H9 (cell line): ENCODE data around the gene CHRND. TPM values are rescaled to one million over a fixed set of nuclear protein-coding genes. Genes with fewer than 3 reads are reported as not detected.

Experiments used
- DNase-seq: peaks from one replicate; pipeline ENCODE4 v3.0.0-alpha.2; 2017
- H2AFZ ChIP-seq: one replicate; pipeline ENCODE4 v1.6.1; 2013; ENCODE audit warnings: mild to moderate bottlenecking, low read length, control low read depth, moderate library complexity
- H2AK5ac ChIP-seq: 2 replicates; pipeline ENCODE4 v1.6.1; 2013; ENCODE audit warnings: low read length, control low read depth, mixed read lengths; ENCODE audit not compliant: insufficient read length
- H2BK120ac ChIP-seq: one replicate; pipeline ENCODE4 v1.6.1; 2013; ENCODE audit warnings: low read depth, mild to moderate bottlenecking, low read length, control low read depth, inconsistent platforms; ENCODE audit not compliant: poor library complexity, severe bottlenecking
- H2BK12ac ChIP-seq: 2 replicates; pipeline ENCODE4 v1.6.1; 2013; ENCODE audit warnings: low read length, control low read depth, mixed read lengths, low read depth; ENCODE audit not compliant: insufficient read length
- H2BK15ac ChIP-seq: 2 replicates; pipeline ENCODE4 v1.6.1; 2013; ENCODE audit warnings: low read depth, low read length, control low read depth
- H2BK20ac ChIP-seq: one replicate; pipeline ENCODE4 v1.6.1; 2013; ENCODE audit warnings: low read depth, mild to moderate bottlenecking, low read length, control low read depth, inconsistent platforms; ENCODE audit not compliant: poor library complexity, severe bottlenecking
- H2BK5ac ChIP-seq: 2 replicates; pipeline ENCODE4 v1.6.1; 2013; ENCODE audit warnings: low read length, control low read depth, mixed read lengths; ENCODE audit not compliant: insufficient read length
- H3K14ac ChIP-seq: 2 replicates; pipeline ENCODE4 v1.6.1; 2013; ENCODE audit warnings: low read length, control low read depth; ENCODE audit not compliant: insufficient read depth
- H3K18ac ChIP-seq: 2 replicates; pipeline ENCODE4 v1.6.1; 2013; ENCODE audit warnings: low read depth, mild to moderate bottlenecking, mixed read lengths, low read length, control low read depth; ENCODE audit not compliant: insufficient read length
- H3K23ac ChIP-seq: 2 replicates; pipeline ENCODE4 v1.6.1; 2013; ENCODE audit warnings: low read length, control low read depth, mixed read lengths, low read depth; ENCODE audit not compliant: insufficient read length
- H3K23me2 ChIP-seq: 2 replicates; pipeline ENCODE4 v1.6.1; 2013; ENCODE audit warnings: low read depth, mild to moderate bottlenecking, mixed read lengths, low read length, control low read depth; ENCODE audit not compliant: insufficient read length, poor library complexity, severe bottlenecking
- H3K27ac ChIP-seq: 2 replicates; pipeline ENCODE4 v1.5.1; 2013; ENCODE audit warnings: low read length, control low read depth, mixed read lengths, low read depth; ENCODE audit not compliant: insufficient read length
- H3K27me3 ChIP-seq: 2 replicates; pipeline ENCODE4 v1.6.1; 2013; ENCODE audit warnings: low read length, control low read depth, inconsistent platforms; ENCODE audit not compliant: insufficient read depth
- H3K4ac ChIP-seq: 2 replicates; pipeline ENCODE4 v1.6.1; 2013; ENCODE audit warnings: low read depth, mild to moderate bottlenecking, control low read depth, inconsistent platforms, low read length, moderate library complexity
- H3K4me1 ChIP-seq: 2 replicates; pipeline ENCODE4 v1.6.1; 2013; ENCODE audit warnings: low read length, control low read depth, inconsistent platforms; ENCODE audit not compliant: insufficient read depth
- H3K4me2 ChIP-seq: 2 replicates; pipeline ENCODE4 v1.6.1; 2013; ENCODE audit warnings: low read length, control low read depth, mixed read lengths; ENCODE audit not compliant: insufficient read length, insufficient read depth
- H3K56ac ChIP-seq: 2 replicates; pipeline ENCODE4 v1.6.1; 2013; ENCODE audit warnings: low read depth, mild to moderate bottlenecking, mixed read lengths, low read length, control low read depth; ENCODE audit not compliant: insufficient read length
- H3K79me1 ChIP-seq: 2 replicates; pipeline ENCODE4 v1.6.1; 2013; ENCODE audit warnings: low read depth, mild to moderate bottlenecking, moderate library complexity, low read length, control low read depth, inconsistent platforms; ENCODE audit not compliant: insufficient read depth, poor library complexity, severe bottlenecking
- H3K79me2 ChIP-seq: 2 replicates; pipeline ENCODE4 v1.6.1; 2013; ENCODE audit warnings: low read length, control low read depth, inconsistent platforms; ENCODE audit not compliant: insufficient read depth
- H3K9ac ChIP-seq: 2 replicates; pipeline ENCODE4 v1.6.1; 2013; ENCODE audit warnings: low read length, control low read depth, mixed read lengths; ENCODE audit not compliant: insufficient read length; ENCODE audit errors: extremely low read depth
- H3K9me3 ChIP-seq: one replicate; pipeline ENCODE4 v1.6.1; 2013; ENCODE audit warnings: low read depth, low read length, inconsistent platforms; ENCODE audit not compliant: control insufficient read depth
- H3T11ph ChIP-seq: one replicate; pipeline ENCODE4 v1.6.1; 2013; ENCODE audit warnings: mild to moderate bottlenecking, low read length, control low read depth, inconsistent platforms
- H4K20me1 ChIP-seq: one replicate; pipeline ENCODE4 v1.6.1; 2013; ENCODE audit not compliant: control insufficient read depth, insufficient read length, insufficient read depth
- H4K5ac ChIP-seq: 2 replicates; pipeline ENCODE4 v1.6.1; 2013; ENCODE audit warnings: low read depth, mild to moderate bottlenecking, mixed read lengths, low read length, control low read depth; ENCODE audit not compliant: insufficient read length
- H4K8ac ChIP-seq: replicated peaks from 2 replicates; pipeline ENCODE4 v1.6.1; 2013; ENCODE audit warnings: low read length, control low read depth, mixed read lengths, low read depth; ENCODE audit not compliant: insufficient read length
- H4K91ac ChIP-seq: 2 replicates; pipeline ENCODE4 v1.6.1; 2013; ENCODE audit warnings: low read depth, mild to moderate bottlenecking, moderate library complexity, mixed read lengths, low read length, control low read depth; ENCODE audit not compliant: insufficient read length
- H3K27ac Mint-ChIP-seq, 3 experiments: 2 replicates in 2 of 3; 3 replicates in 1 of 3; pipeline ENCODE4 v1.8.0; 2020 to 2021; ENCODE audit warnings: mixed read lengths in 3 of 3, mild to moderate bottlenecking in 1 of 3, moderate library complexity in 1 of 3
- H3K27me3 Mint-ChIP-seq: 2 replicates; pipeline ENCODE4 v1.8.0; 2021; ENCODE audit warnings: low read depth, mild to moderate bottlenecking, moderate library complexity, mixed read lengths
- H3K36me3 Mint-ChIP-seq, 3 experiments: 2 replicates in 2 of 3; 3 replicates in 1 of 3; pipeline ENCODE4 v1.8.0; 2020 to 2021; ENCODE audit warnings: low read depth in 3 of 3, mixed read lengths in 3 of 3; ENCODE audit not compliant: insufficient read depth in 1 of 3
- H3K4me1 Mint-ChIP-seq, 2 experiments: 2 replicates each; pipeline ENCODE4 v1.8.0; 2020; ENCODE audit warnings: mixed read lengths in 2 of 2
- H3K4me3 Mint-ChIP-seq, 2 experiments: 2 replicates in 1 of 2; 3 replicates in 1 of 2; pipeline ENCODE4 v1.8.0; 2020 to 2021; ENCODE audit warnings: mild to moderate bottlenecking in 2 of 2, mixed read lengths in 2 of 2, moderate library complexity in 1 of 2
- H3K9me3 Mint-ChIP-seq, 2 experiments: 2 replicates in 1 of 2; 3 replicates in 1 of 2; pipeline ENCODE4 v1.8.0; 2020; ENCODE audit warnings: mild to moderate bottlenecking in 2 of 2, mixed read lengths in 2 of 2, moderate library complexity in 1 of 2
- CTCF ChIP-seq: fragments of 200-600 bp; sonication (generic); conservative IDR thresholded peaks from 3 replicates; pipeline ENCODE4 v1.8.0; 2021; ENCODE audit warnings: antibody characterized with exemption, mild to moderate bottlenecking
- WGBS: extraction: QIAGEN DNeasy Blood & Tissue Kit; methylation state at CpG from one replicate; pipeline ENCODE4 v1.1.7; 2013; ENCODE audit warnings: missing lambda C conversion rate, low lambda C conversion rate, mixed read lengths; ENCODE audit not compliant: insufficient read length; ENCODE audit errors: extremely low coverage; 5-methylcytosine and 5-hydroxymethylcytosine counted together
- total RNA-seq: library from RNA; stranded (reverse); gene quantifications from 2 replicates; pipeline ENCODE4 v1.2.1, GENCODE V29; 2021

Gene CHRND
- total RNA-seq, 1 experiment from 2014 or later = not detected

- Histone ChIP-seq H3K4me1 (peaks cover 4% of the 10 kb centered on the region; the same call in 1 of the 2 replicates), H2BK20ac (no peak overlapping the region), H2BK5ac (no peak overlapping the region), H3K4me2 (no peak overlapping the region), H3K9me3 (no peaks in the 10 kb centered on the region), H4K91ac (no peak overlapping the region), H3K23me2 (no peaks in the 10 kb centered on the region), H3K27ac (no peak overlapping the region), H2AK5ac (no peak overlapping the region), H4K20me1 (no peaks in the 10 kb centered on the region), H3K56ac (no peak overlapping the region), H3K4ac (no peak overlapping the region), H4K8ac (no peak overlapping the region), H2BK120ac (no peak overlapping the region), H2AFZ (no peak overlapping the region), H4K5ac (no peak overlapping the region), H3T11ph (no peak overlapping the region), H3K79me1 (no peaks in the 10 kb centered on the region), H2BK12ac (no peak overlapping the region), H3K18ac (no peak overlapping the region), H3K79me2 (no peaks in the 10 kb centered on the region), H3K9ac (no peak overlapping the region), H3K27me3 (no peaks in the 10 kb centered on the region; the same call in 1 of the 2 replicates), H3K23ac (no peak overlapping the region), H2BK15ac (no peak overlapping the region), H3K14ac (no peak overlapping the region)
- H3K9me3 Mint-ChIP-seq = peaks cover 4 to 8% of the 10 kb centered on the region in 2 experiments; a peak in 4 of 5 replicates
- TF ChIP-seq CTCF = no peak
- no peak overlapping the region for H3K27ac Mint-ChIP-seq
- H3K4me3 Mint-ChIP-seq = no peak overlapping the region
- no CpG with 5 or more reads among the region's 4 CpGs for WGBS
- no peak for DNase-seq
- peaks cover 0 to 3% (median 0%) of the 10 kb centered on the region in 3 experiments; a peak in 1 of 7 replicates for H3K36me3 Mint-ChIP-seq
- peaks cover 27 to 33% of the 10 kb centered on the region in 2 experiments for H3K4me1 Mint-ChIP-seq
- peaks cover 11% of the 10 kb centered on the region for H3K27me3 Mint-ChIP-seq
These were observed 11.5 kb downstream of the CHRND start for GRCh38 chr2:232537499-232537898.
